D721Med (cell line): Measurements from ENCODE around the gene BAIAP3.
A peak's percentile ranks its signal among the peaks of the same experiment; 100 is the strongest.
"Not testable (repeated sequence)": the region's sequence is repeated elsewhere in the genome, so short reads cannot be mapped to it uniquely, and the experiment has no call there.

Source experiments
- DNase-seq: peaks from one replicate; pipeline ENCODE4 v3.0.0; 2011; ENCODE audit warnings: low spot score; ENCODE audit not compliant: insufficient read length
- FAIRE-seq: peaks from 2 replicates; lab custom pipeline; 2011; peaks lifted over from hg19 to GRCh38; lab: Jason Lieb, UNC
- TF ChIP-seq, protein P1 (sequence below): IDR thresholded peaks from 2 replicates; pipeline ENCODE4 v1.5.1; 2012; ENCODE audit warnings: mild to moderate bottlenecking, control low read depth; ENCODE audit not compliant: insufficient read depth; ENCODE audit errors: missing control alignments

Gene BAIAP3

DNA sequence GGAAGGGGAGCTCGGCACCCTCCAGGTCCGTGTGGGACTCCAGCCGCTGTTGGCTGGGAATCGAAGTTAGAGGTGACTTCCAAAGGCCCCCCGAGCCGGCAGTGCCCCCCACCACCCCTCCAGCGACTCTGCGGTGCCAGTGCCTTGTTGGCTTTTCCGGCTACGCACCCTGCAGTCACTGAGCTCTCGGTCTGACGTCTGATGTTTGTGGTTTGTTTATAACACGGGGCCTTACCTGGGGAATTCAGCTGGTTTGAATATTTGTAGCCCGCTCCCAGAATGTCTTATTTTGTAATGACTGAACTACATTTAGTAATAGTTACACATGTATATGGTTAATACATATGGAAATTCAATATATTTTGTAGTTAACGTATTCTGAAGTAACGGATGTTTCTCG is 7.1 kb upstream of the BAIAP3 start:
- FAIRE-seq (no peak), DNase-seq (no peak)
- TF ChIP-seq, protein P1, sequence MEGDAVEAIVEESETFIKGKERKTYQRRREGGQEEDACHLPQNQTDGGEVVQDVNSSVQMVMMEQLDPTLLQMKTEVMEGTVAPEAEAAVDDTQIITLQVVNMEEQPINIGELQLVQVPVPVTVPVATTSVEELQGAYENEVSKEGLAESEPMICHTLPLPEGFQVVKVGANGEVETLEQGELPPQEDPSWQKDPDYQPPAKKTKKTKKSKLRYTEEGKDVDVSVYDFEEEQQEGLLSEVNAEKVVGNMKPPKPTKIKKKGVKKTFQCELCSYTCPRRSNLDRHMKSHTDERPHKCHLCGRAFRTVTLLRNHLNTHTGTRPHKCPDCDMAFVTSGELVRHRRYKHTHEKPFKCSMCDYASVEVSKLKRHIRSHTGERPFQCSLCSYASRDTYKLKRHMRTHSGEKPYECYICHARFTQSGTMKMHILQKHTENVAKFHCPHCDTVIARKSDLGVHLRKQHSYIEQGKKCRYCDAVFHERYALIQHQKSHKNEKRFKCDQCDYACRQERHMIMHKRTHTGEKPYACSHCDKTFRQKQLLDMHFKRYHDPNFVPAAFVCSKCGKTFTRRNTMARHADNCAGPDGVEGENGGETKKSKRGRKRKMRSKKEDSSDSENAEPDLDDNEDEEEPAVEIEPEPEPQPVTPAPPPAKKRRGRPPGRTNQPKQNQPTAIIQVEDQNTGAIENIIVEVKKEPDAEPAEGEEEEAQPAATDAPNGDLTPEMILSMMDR: no peak

DNA sequence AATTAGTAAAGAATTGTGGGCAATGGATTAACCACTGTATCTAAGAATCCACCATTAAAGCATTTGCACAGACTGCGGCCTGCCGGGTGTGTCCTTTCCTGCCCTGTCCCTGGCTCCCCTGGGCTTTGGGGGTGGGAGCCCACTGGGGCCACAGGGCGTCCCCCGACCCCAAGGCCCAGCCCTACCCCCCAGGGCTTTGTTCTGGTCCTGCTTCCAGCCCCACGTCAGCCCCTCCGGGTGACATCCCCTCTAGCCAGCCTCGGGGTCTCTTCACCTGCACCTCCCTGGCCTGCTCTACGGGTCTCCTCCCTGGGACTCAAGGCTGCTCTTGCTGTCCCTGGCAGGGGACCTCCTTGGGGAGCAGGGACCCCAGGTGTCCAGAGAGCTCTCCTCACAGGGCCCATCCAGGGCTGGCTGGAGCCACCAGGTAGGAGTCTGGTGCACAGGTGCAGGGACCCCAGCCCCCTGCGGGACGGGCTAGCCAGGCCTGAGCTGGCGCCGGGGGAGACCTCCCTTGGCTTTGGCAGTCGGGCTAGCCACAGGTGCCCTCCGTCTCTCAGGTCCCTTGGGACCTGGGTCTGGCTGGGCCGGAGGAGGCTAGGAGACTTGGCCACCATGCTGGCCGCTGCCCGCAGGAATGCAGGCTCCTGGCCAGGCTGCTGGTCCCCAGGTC is 6.4 kb upstream of the BAIAP3 start:
- FAIRE-seq (no peak), DNase-seq (no peak)
- TF ChIP-seq, protein P1: no peak

DNA sequence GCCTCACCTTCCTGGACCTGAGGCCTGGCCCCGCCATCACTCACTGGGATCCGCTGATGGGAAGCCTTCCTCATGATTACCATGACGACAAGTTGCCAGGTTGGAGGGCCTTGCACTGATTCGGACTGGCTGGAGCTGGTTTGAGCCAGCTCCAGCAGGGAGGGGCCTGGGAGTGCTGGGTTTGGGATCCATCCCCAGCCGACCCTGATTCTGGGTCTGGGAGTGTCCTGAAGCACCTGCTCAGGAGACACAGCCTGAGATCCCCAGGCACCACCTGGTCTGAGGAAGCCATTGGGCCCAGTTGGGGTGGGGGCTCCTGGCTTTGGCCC is 5.9 kb upstream of the BAIAP3 start:
- no peak for FAIRE-seq
- TF ChIP-seq, protein P1: no peak

DNA sequence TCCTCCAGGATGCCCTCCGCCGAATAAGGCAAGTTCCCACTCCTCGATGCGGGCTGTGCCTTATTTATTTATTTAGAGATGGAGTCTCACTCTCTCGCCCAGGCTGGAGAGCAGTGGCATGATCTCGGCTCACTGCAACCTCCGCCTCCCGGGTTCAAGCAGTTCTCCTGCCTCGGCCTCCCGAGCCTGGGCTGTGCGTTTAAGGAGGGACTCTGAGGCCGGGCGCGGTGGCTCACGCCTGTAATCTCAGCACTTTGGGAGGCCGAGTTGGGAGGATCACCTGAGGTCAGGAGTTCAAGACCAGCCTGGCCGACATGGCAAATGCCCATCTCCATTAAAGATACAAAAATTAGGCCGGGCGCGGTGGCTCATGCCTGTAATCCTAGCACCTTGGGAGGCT is 5.3 kb upstream of the BAIAP3 start:
- DNase-seq, FAIRE-seq: not testable (repeated sequence)

More for the DNA sequence above, 5.9 kb upstream of the BAIAP3 start:
- no peak for DNase-seq

DNA sequence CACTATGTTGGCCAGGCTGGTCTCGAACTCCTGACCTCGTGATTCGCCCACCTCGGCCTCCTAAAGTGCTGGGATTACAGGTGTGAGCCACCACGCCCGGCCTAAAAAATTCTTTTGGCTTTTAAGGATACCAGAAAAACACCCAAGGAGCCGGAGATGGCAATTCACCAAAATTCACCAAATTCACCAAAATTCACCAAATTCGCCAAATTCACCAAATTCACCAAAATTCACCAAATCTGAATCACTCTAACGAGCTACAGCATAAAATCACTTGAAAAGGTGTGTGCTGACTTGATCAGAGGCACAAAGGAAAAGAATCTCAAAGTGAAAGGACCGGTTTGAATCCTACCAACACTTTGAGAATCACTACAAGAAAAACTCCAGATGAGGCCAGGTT is 4.5 kb upstream of the BAIAP3 start:
- DNase-seq: not testable (repeated sequence)

DNA sequence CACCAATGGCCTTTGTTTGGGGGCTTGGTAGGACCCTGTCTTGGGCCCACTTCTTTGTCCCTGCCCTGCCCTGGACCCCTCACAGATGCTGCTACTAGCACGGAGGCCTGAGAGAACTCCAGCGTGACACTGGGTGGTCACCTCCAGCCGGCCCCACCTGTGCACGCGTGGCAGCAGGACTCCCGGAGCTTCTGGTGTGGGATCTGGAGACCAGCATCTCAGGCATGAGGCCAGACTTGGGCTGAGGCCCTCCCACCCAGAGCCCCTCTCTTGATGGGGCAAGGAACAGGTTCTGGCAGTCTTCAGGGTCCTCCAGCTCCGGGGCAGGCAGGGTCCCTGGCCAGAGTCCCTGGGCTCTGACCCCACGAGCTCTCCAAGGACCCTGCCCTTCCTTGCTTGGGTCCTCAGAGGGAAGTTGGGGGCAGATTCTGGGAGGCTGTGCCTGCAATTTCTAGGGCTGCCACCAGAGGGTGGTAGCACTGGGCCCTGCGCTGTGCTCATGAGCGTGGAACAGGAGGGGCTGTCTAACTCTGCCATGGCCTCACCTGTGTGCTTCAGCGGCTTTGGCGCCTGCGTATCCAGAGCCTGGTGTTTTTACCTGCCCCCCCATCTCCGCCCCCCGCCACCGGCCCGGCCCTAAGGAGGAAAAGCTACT is 3.1 kb upstream of the BAIAP3 start:
- FAIRE-seq: no peak
- DNase-seq: no peak
- TF ChIP-seq, protein P1: peak; percentile 39

More for the DNA sequence above, 4.5 kb upstream of the BAIAP3 start:
- FAIRE-seq: not testable (repeated sequence)

DNA sequence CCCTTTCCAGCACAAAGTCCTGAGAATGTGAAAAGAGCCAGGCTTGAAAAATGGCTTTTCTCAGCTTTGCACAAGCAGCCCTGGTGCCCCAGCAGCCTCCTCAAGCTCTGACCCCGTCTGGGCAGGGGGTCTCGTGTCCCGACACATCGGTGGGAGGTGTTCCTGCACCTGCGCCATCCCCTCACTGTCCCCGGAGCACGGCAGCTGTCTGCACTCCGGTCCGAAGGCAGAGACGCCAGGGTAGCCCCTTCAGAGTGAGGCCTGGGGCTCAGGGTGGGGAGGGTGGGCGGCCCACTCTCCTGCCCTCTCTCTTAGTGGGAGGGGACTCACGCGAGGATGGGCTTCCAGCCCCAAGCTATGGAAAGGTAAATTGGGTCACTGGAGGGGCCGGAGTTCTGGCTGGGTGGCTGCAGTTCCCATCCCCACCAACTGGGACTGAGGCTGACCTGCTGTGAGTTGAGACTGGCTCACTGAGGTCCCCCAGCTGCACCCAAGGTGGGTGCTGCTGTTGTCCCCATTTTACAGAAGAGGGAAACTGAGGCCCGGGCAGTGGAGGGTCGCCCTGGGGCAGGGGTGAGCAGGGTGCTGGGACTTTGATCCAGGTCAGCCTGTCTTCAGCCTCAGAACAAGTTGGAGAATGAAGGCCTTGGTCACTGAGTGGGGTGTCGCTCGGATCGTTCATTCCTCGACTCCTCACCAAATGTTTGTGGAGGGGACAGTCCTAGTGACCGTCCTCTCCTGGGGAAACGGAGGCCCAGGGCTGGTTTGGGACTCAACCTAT is 2.3 kb upstream of the BAIAP3 start:
- TF ChIP-seq, protein P1: no peak
- no peak for DNase-seq
- no peak for FAIRE-seq
